Islet of Langerhans (tissue), 1 donor: ENCODE data around the gene EXOC4.
"Not testable (repeated sequence)": the region's sequence is repeated elsewhere in the genome, so short reads cannot be mapped to it uniquely, and the experiment has no call there.

Experiments used
- FAIRE-seq: peaks from one replicate; lab custom pipeline; 2011; peaks lifted over from hg19 to GRCh38; lab: Jason Lieb, UNC

The EXOC4 gene

GRCh38 chr7:133761443-133761842 lies 508.6 kb downstream of the EXOC4 start:
- FAIRE-seq: peak; percentile 17

- FAIRE-seq: no peak
Measured at GRCh38 chr7:133763076-133763640, 510.3 kb downstream of the EXOC4 start.

GRCh38 chr7:133769668-133770067 lies 516.8 kb downstream of the EXOC4 start:
- FAIRE-seq: no peak

GRCh38 chr7:133770863-133771492 lies 518.1 kb downstream of the EXOC4 start:
- FAIRE-seq: peak; percentile 99

DNA sequence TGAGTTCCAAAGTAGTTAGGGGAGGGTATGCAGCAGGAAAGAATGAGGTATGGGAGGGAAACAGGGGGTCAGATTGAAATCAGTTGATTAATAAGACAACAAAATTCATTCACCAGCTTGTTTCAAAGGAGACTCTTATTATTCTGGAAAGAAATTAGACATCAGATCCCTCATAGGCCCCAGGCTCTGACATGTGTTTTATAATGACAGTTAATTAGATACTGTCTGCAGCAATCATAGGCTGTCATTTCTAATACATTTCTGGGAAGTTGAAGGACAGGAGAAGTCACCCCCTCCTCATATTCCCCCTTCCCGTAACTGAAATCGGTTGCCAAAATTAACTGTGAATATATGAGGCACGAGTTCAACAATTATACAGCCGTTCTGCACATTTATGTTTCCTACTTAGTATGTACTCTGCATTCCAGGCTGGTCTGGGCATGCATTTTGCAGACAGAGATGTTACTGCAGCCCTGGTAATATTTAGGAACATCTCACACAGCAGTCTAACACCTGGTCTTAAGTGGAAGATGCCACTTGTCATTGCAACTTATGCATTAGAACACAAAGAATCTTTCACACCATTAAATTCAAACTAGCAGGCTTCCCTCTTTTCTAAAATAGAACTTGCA lies 519.0 kb downstream of the EXOC4 start:
- FAIRE-seq: no peak

DNA sequence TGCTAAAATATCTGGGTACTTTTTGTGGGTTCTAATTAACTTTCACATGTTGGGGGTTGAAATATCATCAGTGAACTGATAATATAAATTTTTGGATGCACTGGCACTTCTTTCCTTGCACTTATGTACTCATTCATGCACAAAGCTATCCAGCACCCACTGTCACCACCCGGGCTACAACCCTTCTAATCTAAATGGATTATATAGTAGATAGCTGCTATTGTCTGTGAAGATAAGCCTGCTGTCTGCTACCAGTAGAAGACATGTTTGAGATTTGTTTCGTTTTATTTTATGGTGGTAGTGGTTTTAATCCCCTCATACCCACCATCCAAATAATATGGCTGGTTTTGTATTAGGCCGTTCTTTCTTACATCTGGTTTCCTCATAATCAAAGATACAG lies 520.7 kb downstream of the EXOC4 start:
- no peak for FAIRE-seq

- peak; percentile 53 for FAIRE-seq
Measured at GRCh38 chr7:133775201-133775600, 522.3 kb downstream of the EXOC4 start.

- FAIRE-seq: no peak
Measured at GRCh38 chr7:133776266-133776665, 523.4 kb downstream of the EXOC4 start.

DNA sequence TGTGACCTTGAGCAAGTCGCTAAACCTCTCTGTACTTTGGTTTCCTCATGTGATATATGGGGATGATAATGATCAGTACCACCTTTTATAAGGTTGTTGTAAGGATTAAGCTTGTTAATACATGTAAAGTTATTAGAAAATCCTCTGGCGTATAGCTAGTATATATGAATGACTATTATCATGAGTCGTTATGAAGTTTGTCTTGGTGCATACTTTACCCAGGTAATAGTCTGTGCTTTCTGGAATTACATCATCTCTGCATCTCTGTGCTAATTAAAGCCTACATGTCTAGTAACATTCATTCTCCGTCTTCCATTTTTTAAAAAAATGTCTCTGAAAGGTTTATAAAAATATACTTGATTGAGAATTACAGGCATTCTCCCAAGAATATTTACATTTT lies 524.8 kb downstream of the EXOC4 start:
- no peak for FAIRE-seq

DNA sequence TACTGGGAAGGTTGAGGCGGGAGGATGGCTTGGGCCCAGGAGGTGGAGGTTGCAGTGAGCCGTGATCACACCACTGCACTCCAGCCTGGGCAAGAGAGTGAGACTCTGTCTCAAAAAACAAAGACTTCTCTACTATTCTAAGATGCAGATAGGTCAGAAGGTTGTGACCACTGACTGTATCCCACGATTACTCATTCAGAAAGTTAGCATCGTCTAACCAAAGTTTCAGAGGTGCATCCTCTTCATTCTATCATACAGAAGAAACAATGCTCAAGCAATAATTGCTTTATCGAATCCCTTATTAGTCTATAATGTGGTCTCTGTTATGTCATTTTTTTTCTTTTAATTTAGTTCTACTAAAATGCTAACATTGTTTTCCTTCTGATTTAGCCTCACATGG lies 525.6 kb downstream of the EXOC4 start:
- FAIRE-seq: no peak

DNA sequence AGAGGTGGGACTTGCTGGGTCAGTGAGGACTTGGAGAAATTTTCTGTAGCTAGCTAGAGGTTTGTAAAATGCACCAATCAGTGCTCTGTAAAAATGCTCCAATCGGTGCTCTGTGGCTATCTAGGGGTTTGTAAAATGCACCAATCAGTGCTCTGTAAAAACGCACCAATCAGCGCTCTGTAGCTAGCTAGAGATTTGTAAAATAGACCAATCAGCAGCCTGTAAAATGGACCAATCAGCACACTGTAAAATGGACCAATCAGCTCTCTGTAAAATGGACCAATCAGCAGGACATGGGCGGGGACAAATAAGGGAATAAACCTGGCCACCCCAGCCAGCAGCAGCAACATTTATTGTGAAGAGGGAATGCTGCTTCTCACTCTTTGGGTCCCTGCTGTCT lies 526.7 kb downstream of the EXOC4 start:
- not testable (repeated sequence) for FAIRE-seq

- no peak for FAIRE-seq
Measured at GRCh38 chr7:133780912-133781311, 528.0 kb downstream of the EXOC4 start.

DNA sequence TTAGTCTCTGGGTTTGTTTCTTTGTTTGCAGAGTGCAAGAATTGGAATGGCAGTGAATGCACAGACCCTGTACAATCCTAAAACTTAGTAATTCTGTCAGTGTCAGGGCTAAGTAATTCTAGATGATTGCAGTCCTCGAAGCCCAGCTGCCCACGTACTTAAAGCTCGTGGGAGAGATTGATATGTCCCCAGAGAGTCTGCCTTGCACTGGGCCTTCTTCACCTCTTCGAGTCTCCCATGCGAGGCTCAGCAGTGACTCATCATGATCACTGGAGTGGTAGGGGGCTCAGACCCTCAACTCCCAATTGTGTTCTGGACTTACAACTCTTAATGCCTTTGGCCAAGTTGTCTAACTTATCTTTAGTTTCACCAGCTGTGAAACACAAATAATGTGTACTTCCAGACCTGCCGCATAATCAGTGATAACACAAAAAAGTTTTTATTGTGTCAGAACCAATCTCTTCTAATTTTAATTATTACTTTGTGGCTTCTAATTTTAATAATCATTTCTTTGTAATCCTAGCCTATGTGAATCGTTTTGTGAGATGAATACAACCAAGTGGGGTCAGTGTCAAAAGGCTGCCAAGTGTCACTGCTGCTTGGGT lies 528.7 kb downstream of the EXOC4 start:
- no peak for FAIRE-seq

GRCh38 chr7:133782470-133782869 lies 529.6 kb downstream of the EXOC4 start:
- FAIRE-seq: no peak

- FAIRE-seq: no peak
Measured at GRCh38 chr7:133783276-133783675, 530.4 kb downstream of the EXOC4 start.

DNA sequence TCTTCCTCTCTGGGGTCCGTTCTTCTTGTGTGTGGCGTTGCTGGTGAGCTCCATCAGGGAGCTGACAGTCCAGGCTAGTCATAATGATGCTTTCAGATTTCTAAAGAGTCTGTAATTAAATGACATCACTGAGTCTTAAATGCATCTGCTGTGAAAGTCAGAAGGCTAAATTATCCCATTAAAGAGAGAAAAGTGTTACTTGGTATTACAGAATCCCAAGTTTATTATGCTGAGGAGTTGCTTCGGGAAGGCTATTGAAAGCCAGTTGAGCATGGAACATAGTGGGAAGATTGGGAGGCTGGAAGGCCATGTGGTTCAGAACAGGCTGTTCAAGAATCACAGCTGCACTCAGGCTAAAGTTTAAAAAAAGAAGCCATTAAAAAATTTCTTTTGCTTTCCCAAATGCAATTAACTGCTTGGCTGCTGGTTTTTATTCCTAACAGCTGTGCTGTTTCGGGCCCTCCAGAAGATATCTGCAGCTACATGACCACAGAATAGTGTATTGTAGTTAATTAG lies 531.7 kb downstream of the EXOC4 start:
- no peak for FAIRE-seq

GRCh38 chr7:133786401-133786937 lies 533.6 kb downstream of the EXOC4 start:
- no peak for FAIRE-seq

DNA sequence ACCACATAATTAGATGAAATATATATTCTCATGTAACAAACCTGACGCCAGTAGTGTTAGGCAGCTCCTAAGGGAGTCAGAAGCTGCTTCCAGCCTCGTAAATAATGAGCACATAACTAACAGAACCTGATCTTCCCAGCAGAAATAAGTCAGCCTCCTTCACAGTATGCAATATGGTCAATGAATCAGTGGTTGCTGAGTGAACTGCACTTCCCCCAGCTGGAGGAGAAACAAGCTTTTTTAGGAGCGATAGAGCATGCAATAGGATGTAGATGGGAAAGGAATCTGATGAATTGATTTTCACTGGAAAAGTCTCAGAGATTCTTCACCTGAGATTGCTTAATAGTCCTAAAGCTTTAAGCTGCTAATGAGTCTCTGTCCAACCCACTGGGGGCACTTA lies 537.1 kb downstream of the EXOC4 start:
- FAIRE-seq: peak; percentile 9

DNA sequence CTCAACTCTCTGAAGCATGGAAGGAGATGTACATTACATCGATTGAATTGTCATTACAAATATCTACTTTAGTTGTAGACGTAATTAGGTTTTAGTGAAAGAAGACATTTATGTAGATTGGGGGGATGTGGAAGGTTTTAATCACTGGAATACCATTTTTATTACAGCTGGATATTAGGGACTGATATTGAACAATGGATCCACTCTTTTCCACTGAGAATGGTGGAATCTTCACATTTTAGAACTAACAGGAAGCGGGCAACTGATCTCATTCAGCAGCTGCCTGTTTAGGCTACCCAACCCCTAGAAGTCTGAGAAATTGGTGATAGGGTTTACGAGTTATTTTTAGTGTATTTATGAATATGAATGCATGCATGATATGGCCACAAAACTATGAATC lies 538.0 kb downstream of the EXOC4 start:
- FAIRE-seq: no peak

DNA sequence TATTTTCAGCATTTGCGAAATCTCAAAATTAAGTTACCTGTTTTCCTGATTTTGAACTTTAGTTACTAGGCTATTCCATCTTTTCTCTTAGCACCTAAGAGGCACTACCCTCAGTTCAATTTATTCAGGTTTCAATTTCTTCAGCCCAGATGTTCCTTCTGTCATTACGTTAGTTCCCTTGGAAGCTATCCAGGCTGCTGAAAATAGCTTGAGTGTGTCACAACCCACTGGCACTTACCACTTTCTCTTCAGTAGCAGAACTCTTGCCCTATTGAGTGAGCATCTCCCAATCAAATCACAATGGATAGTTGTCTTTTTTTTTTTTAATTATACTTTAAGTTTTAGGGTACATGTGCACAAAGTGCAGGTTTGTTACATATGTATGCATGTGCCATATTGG lies 541.6 kb downstream of the EXOC4 start:
- FAIRE-seq: no peak

DNA sequence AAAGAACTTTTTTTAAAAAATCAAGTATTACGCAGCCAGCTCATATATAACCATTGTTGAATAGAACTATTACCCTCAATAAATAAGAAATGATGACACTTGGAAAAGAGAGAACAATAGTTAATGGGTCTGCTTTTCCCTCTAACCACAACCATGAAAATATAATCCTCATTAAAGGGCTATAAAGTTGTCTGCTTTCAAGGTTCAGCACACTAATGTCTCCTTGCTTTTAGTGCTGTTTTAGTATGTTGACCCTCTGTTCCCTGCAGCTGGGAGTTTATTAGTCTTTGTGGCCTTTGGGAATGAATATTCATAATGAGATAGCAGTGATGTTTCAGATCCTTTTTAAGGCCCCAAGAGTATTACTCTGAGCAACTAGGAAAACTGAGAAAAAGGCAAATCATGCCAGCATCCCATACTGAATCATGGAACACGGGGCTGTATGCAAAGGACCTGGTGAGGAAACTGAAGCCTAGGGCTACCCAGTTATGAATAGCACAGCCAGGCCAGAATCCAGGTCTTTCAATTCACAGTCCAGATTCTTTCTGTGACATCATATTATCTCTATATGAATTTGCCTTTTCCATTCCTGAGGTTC lies 542.3 kb downstream of the EXOC4 start:
- FAIRE-seq: no peak
